T-helper 2 cell (primary cell): ENCODE data around the gene FSD1L.

Source experiments
- DNase-seq, 5 experiments: peaks; one replicate each; pipeline versions ENCODE4 v3.0.0 to v3.0.0-alpha.2; 2012 to 2022
- total RNA-seq, 2 donors: gene quantifications; one replicate each; lab custom pipeline; 2026; lab: John Stamatoyannopoulos, UW

Gene FSD1L
- total RNA-seq, result 2.5 to 4.5 reads per million in 2 donors

DNA sequence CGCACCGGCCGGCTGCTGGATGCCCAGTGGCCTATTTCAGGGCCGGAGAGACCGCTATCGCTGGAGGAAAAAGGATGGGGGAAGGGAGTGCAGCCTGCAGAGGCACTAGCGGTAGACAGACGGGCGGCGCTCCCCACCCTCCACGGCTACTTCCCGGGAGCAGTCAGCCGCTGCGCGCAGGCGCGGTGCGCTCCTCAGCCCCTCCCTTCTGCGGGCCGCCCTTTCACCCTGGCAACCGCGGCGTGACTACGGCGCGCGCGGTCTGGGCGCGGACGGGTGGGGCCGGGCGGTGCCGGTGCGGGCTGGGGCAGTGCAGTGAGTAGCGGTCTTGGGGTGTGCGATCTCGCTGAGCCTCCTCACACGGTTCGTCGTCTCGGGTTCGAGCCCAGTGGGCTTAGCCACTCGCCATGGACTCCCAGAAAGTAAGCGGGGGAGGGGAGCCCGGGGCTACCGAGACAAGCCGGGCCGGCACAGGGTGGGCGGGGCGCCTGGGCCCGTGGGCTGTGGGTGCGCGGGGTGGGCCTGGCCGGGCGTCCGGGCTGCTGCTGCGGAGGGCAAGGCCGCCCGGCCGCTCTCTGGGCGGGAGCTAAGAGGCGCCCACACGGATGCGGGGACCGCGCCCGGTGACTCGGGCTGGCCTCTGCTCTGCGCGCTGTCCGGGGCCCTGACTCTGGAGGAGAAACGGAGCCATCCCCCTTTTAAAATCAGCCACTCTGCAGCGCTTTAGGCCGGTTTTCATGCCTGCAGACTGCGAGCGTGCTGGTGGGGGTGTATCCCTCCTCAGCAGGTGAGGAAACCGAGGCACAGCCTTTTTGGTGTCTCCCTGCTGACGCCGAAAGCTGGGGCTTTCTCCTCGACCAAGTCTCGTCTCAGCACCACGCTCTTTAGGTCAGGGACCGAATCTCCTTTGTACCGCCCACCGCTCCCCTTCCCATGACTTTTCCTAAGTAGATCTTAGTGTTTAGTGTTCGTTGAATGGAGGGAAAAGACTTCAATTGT, at the start of gene FSD1L:
Gene FSD1L, plus strand, starts transcription at position 221 of the 999 bp plus-strand sequence. Its CDS starts 187 bp downstream, at position 408.
- DNase-seq, result peak; percentile 53 to 87 (median 66)

DNA sequence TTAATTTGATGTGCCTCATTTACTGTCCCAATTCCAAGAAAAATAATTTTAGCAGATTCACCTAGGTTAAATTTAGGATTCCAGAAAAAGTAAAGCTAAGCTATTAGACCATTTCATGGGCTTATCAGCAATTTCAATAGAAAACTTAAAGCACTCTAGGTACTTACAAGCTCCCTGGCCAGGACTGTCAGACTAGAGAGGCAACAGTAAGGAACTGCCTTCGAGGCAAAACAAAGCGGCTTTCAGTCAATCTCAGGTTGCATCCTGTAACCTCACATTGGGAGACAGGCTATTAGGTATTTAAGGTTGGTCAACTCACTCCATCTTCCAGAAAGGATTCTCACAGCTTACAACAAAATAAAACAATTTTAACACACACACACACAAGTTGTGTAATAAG, 48.7 kb upstream of the FSD1L start:
- DNase-seq, result no peak

DNA sequence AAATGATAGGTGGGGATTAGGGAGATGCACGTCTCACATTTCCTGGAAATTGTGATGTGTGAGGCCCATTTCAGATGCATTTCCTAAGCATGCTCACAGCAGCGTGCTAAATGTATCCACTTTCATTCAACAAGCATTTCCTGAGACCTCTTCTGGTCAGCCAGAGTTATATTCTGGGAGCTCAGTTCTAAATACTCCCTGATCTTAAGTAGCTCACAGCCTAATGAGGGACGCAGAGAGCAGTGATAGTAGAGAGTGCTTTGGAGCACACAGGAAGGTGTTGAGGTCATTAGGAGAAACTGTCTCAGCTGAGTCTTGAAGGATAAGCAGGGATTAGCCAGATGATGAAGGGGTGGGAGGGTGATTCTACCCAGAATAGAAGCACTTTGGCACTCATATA, 46.2 kb upstream of the FSD1L start:
- no peak for DNase-seq

DNA sequence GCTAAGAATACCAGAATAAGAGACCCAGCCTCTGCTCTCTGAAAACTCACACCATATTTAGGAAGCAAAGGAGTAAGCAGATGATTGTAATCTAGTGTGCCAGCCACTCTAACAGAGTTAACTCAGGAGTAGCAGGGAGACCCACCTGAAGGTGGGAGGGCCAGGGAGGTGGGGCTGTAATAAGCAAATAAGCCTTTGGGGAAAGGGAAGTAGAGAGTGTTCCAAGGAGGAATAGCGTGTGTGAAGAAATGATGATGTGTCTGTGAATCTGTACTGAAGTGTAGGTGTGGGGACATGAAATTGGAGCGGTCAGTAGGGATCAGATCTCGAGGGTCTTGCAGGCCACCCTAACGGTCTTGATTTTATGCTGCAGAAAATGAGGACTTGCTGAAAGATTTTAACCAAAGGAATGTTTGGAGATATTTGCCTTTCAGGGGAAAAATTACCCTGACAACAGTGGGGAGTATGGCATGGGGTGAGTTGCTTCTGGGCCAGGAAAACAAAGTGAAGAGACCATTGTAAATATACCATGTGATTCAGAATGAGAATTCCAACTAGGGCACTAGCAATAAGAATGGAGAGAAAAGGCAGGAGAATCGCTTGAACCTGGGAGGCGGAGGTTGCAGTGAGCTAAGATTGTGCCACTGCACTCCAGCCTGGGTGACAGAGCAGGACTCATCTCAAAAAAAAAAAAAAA, 44.1 kb upstream of the FSD1L start:
- no peak for DNase-seq

DNA sequence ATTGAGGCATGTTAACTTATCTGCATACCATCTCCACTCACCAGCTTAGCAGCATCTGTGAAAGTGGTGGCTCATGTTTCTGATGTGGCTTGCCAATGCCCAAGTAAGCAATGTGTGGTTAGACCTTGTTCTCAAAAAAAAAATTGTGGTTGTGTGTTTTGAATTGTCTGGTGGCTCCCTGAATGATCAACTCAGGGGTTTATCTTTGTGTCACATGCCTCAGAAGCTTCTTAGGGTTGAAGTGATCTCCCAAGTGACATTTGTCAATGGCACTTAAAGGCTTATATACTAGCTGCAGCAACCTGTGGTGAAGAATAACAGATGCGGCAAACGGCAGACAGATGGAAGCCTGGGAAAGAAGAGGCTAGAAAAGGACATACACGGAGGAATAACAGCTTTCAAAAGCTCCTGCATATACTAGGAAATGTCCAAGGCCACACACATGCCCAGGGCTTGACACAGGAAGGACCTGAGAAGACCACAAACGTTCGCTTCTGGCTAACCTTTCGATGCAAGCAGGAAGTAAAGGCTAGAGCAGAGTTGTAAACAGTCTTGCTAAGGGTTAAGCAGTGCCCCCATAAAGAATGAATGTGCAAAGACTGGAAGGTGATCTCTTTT, 42.2 kb upstream of the FSD1L start:
- peak in 4 of 5 experiments; percentile 17 to 97 (median 59) for DNase-seq

DNA sequence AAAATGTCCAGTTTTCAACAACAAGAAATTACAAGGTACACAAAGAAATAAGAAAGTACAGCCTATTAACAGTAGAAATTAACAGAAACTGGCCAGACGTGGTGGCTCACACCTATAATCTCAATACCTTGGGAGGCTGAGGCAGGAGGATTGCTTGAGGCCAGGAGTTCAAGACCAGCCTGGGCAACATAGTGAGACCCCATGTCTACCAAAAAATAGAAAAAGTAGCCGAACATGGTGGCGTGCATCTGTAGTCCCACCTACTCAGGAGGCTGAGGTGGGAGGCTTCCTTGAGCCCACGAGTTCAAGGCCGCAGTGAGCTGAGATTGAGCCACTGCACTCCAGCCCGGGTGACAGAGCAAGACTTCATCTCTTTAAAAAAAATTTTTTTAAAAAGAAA, 41.5 kb upstream of the FSD1L start:
- DNase-seq, result no peak

DNA sequence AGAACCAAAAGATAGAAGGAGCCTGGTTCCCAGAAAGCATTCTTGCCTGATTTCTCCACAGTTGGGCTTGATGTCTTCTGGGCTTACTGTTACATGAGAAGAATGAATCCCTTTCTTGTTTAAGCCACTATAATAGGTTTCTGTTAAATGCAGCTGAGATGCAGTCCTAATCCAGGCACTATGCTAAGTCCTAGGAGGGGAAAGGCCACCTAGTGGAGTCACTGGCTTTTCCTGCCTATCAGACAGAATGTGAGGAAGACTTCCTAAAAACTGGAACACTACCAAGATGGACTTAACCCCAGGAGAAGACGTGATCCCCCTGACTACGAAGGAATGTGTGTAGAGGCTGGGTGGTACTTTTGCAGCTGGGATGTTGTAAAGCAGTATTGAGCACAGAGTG, 34.3 kb upstream of the FSD1L start:
- no peak for DNase-seq

DNA sequence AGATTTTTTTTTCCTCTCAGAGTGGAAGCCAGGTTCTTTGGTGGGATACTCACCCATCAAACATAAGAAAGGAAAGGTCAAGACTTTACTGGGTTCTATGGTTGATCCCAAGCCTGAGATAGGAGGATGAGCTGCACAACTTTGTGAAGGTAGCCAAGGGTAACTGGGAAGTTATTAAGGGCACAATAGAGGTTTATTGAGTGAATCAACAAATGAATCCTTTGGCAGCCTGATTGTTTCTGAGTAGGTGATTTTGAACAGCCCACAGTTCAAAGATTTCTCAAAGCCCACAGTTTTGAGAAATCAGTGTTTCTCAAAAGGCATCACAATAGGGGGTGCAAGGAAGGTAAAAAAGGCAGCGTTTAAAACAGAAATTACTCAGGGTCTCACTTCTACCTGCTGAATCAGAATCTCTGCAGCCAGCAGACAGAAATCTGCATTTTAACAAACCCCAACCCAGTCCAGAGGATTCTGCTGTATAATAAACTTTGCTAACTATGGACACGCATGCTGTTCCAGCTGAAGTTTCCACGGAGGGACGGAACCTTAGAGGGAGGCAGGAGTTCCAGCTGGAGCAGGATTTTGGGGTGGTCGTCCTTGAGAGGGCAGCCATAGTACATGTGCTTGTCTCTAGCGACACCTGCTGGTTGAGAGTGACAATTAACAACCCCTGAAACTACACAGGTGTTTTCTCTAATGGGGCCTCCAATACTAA, 32.7 kb upstream of the FSD1L start:
- DNase-seq, result peak in 3 of 5 experiments; percentile 31 to 46 (median 33)

DNA sequence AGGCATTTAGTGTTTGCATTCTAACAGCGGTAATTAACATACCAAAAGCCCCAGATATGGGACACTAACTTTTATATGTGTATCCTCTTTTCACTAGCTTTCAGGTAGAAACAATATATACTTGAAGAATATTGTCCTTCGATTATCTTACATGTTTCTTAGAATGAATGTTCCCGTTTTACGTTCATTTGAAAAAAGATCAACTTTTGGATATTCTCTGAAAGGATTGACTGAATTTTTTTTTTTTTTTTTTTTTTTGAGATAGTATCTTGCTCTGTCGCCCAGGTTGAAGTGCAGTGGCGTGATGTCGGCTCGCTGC, 32.2 kb upstream of the FSD1L start:
- no peak for DNase-seq

DNA sequence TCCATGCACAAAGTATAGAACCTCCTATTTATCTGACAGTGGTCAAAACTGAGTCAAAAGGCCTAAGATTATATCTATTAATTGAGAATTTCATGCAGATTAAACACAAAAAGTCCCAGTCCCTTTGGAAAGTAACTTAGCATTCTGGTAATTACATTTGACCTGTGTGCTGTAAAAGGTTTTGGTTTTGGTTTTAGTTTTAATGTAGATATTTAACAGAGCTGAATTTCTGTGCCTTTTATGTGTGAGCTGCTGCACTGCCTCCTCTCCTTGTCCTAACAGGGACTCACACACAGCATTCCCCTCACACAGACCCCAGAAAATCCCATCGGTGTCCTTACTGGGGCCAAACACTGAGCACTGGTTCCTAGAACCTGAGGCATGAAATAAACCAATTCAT, 31.0 kb upstream of the FSD1L start:
- no peak for DNase-seq

DNA sequence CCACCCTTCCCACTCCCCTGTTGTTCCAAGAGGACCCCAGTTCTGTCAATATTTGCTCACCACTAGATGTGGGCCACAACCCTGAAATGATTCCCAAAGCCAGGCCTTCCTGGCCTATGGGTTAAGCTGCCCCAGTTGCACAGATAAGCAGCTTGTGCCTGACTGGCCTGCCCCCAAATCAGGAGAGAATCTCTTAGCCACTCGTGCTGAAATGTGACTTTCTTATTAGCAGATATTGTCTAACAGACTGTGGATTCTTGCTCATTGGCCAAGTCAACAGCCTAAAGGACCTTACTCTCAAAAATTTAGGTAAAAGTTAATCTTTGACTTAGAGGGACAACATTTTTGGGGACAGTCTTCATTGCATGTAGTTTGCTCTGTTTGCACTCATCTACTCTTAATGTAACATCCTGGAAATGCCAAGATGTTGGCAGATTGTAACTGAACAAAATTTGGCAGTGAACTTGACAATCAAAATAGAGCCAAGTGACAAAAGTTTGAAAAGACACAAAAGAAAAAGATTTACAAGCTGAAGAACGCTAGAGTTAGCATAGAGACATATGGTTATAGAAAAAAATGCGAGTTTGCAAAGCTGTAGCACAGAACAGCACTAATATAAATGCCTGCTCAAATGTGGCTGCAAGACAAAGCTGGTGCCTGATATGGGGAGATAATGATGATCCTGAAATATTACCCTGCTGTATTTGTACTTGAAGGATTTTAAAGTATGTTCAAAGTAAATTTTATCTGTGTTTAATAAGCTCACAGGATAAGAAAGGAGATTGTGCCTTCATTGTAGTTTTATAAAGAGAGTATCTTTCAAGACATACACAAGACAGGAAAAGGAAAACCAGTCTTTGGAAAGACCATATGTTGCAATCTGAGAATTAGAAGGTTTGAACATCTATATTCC, 29.0 kb upstream of the FSD1L start:
- no peak for DNase-seq

DNA sequence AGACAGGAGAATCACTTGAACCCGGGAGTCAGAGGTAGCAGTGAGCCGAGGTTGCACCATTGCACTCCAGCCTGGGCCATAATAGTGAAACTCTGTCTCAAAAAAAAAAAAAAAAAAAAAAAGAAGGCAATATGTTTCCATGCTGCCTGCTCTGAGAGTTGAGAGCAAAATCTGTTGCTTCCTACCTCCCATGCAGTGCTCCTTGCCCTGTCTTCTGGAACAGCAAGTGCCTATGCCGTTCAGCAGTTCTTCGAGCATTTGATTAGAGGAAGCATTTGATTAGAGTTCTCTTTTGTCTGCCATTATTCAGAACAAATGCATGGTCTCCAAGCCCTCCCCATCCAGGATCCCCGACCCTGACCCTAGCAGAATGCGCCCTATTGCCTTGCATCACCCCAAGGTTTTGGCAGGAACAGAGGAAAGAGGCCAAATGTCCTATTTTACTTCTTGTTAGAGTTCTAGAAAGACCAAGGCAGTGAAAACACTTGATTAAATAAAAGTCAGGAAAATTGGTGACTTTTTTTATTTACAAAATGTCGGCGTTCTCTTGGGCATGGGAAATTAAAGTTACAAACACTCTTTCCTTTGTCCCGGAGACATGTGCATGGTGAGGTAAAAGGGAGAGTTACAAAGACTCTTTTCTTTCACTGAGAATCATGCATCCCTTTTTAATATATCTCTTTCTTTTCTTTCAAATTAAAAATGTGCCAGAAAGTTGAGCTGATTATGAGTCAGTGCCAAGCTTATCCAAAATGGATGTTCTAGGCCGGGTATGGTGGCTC, 27.8 kb upstream of the FSD1L start:
- DNase-seq, result no peak

DNA sequence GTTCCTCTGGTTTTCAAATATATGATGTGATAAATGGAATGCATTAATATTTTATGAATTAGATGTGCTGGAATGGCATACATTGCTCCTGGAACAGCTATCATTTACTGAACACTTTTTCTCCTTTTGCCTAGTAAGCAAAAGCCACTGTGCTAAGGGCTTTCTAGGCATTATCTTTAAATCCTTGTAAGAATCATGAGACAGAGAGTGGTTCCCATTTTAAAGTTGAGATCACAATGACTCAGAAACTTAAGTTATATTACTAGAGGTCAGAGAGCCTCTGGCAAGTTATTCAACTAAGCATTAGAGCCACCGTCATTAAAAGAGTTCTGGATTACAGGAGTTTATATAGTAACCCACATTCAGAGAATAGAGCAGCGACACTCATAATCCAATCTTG, 26.7 kb upstream of the FSD1L start:
- DNase-seq, result no peak

DNA sequence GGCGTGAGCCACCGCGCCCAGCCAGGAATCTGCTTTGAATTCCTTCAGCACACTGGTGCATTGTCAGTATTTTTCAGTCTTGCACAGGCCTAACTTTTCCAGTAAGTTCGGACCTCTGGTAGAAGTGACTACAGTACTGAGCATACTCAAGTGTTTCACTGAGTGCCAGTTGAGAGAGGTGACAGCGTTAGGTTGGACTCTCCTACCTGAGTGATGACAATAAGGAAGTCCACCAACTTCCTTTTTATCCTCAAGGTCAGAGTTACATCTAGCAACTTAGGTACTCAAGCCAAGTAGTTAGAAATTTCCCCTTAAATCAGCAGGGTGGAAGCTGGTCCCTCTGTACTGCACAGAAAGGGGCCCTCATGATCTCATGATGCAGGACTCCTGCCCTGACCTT, 26.0 kb upstream of the FSD1L start:
- no peak for DNase-seq

DNA sequence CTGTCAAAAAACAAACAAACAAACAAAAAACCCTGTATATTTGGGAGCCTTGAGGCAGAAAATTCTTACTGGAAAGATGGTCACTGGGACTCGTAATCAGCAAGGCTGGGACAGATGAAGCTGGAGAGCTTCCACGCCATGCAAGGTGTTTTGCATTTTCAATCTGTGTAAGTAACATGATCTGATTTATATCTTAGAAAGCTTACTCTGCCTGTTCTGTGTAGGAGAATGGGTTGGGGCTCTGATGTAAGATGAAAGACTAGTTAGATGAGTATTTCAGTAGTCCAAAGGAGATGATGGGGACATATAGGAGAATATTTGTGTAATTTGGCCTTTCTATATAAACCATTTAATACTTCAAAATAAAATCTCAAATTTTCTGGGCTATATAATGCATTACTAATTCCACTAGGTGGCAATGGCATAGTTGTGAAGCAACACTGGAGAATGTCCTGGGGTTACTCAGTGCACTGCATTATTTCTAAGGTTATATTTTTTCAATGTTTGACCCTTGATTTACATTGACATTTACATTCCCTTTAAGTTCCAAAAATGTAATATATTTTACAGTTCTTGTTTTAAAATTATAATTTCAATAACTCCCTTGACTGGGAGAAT, 21.9 kb upstream of the FSD1L start:
- DNase-seq, result peak in 1 of 5 experiments; percentile 9

DNA sequence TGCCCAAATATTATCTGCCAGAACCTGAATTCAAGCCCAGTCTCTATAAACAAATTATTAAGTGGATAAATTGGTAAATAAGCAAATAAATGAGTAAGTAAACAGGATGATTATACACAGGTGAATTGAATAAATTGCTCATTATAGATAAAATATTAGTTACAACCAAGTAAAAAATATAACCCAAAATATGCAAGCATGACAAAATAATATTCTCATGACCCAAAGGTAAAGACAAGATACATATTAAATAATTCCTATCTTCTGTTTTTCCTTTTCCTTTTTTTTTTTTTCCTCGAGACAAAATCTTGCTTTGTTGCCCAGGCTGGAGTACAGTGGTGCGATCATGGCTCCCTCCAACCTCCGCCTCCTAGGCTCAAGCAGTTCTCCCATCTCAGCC, 21.2 kb upstream of the FSD1L start:
- DNase-seq, result no peak

DNA sequence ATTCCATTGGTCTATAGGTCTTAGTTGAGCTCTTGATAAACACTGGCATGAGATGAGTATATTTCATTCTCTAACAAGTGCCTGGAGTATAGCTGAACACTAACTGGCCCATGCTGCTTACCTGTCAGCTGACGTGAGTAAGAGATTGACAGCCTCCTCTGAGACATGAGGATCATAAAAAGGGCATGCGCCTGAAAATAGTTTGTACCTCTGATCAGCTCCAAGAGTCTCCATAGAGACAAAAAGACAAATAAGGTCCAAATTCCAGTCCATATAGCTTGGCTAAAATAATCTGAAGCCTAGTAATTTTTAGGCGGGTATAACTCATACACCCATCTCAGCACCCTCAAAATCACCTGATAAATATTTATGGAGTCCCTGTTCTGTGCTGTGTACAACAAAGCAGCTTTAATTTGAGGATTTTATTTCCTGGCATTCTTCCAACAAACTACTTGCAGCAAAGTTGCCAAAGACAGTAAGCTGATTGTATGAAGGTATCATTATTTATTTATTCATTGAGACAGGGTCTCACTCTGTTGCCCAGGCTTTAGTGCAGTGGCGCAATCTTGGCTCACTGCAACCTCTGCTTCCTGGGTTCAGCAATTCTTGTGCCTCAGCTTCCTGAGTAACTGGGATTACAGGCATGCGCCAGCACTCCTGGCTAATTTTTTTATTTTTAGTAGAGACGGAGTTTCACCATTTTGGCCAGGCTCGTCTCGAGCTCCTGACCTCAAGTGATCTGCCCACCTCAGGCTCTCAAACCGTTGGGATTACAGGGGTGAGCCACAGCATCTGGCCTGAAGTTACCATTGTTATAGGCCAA, 16.2 kb upstream of the FSD1L start:
- no peak for DNase-seq

DNA sequence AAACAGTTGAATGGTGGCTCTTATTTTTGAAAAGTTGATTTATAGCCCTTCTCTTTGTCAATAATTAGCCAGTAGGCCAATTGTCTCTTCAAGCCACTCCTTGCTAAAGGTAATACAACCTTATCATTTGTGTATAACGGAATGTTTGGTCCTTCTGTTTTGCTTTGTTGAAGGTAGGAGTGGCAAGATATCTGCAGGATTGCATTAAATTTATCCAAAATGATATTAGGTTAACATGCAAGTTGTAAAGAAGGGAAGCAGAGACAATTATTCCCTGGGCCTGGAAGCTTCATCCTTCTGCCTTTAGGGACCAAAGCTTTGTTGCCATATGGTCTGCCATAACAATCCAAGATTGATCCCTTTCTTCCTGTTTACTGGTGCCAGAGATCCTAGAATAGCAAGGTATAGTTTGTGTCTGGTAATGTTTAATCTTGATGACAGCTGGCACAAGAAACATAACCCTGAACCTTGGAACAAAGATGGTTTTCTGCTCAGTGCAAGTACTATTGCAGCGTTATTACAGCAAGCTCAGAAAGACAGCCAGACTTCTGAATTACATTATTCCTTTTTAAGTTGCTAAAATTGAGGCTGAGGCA, 15.5 kb upstream of the FSD1L start:
- DNase-seq, result no peak

DNA sequence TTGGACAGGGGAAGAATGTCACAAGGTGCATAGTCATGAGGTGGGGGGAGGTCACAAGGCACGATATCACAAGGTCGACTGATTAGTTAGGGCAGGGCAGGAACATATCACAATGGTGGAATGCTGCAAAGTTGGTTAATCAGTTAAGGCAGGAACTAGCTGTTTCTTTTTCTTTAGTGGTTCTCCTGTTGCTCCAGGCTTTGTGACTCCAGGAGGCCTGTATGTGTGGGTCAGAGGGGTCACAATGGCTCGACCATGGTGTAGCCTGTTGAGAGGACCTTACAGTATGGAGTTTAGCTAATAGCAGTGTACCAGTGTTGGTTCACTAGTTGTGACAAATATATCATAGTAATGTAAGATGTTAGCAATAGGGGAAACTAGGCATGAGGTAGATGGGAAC, 12.4 kb upstream of the FSD1L start:
- DNase-seq, result no peak
